Limb (tissue), 2 donors: Measurements from ENCODE around the gene TRMT5.

ENCODE experiments used
- DNase-seq, 2 donors: peaks; one replicate each; pipeline ENCODE4 v3.0.0-alpha.2; 2016; ENCODE audit errors: extremely low spot score in 2 of 2

TRMT5 gene, protein sequence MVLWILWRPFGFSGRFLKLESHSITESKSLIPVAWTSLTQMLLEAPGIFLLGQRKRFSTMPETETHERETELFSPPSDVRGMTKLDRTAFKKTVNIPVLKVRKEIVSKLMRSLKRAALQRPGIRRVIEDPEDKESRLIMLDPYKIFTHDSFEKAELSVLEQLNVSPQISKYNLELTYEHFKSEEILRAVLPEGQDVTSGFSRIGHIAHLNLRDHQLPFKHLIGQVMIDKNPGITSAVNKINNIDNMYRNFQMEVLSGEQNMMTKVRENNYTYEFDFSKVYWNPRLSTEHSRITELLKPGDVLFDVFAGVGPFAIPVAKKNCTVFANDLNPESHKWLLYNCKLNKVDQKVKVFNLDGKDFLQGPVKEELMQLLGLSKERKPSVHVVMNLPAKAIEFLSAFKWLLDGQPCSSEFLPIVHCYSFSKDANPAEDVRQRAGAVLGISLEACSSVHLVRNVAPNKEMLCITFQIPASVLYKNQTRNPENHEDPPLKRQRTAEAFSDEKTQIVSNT

DNA sequence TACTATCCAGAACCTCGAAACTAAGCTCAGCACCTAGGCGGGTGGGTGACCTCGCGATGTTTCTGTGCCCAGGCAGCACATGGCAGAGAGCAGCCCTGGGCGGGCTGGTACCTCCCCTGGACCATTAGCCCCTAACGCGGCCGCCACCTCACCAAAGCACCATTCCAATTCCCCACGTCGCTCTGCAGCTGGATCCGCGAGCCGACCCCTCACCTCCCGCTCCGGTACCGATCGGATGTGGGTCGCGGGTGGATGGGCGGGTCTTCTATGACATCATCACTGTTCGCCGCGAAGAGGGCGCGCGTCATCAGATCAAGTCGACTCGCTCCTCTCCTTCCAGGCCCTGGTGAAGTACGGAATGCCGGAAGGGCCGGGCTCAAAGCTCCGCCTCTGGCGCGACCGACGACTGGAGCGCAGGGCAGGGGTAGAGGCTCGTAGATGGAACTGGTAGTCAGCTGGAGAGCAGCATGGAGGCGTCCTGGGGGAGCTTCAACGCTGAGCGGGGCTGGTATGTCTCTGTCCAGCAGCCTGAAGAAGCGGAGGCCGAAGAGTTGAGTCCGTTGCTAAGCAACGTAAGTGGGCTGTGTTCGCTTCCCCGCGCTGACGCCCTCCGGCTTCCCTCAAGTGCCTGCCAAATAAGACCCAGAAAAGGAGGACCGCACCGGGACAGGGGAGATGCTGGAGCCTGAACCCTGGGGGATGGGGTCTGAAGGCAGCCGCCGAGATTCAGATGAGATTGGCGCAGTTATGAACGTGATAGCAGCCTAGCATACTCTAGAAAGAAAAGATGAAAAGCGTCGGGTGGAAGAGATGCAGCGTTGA is at the start of gene TRMT5, which contains the start of gene SLC38A6:
Gene TRMT5 (minus strand): TSS at position 269 of the 822 bp plus-strand sequence. CDS start 106 bp downstream, at position 163.
Gene SLC38A6 (plus strand): TSS at position 435 of the 822 bp plus-strand sequence. CDS start 33 bp downstream, at position 468.
- peak; percentile 97 for DNase-seq

DNA sequence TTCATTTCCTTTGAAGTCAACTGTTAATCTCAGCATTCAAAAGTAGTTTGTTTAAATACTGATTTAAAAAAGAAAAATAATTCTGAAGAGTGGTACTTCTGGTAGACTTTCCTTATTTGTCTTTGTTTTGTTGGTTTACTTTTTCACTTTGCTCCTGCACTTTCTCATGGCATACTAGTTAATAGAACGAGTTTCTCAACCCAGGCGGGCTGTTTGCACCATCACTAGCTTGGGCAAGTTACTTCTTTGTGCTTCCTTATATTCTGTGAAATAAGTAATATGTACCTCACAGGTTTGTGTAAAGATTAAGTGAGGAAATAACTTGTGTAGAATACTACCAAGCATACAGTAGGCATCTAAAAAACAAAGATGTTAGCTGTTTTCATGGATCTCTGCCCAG is 45.6 kb upstream of the TRMT5 start:
- no peak for DNase-seq

DNA sequence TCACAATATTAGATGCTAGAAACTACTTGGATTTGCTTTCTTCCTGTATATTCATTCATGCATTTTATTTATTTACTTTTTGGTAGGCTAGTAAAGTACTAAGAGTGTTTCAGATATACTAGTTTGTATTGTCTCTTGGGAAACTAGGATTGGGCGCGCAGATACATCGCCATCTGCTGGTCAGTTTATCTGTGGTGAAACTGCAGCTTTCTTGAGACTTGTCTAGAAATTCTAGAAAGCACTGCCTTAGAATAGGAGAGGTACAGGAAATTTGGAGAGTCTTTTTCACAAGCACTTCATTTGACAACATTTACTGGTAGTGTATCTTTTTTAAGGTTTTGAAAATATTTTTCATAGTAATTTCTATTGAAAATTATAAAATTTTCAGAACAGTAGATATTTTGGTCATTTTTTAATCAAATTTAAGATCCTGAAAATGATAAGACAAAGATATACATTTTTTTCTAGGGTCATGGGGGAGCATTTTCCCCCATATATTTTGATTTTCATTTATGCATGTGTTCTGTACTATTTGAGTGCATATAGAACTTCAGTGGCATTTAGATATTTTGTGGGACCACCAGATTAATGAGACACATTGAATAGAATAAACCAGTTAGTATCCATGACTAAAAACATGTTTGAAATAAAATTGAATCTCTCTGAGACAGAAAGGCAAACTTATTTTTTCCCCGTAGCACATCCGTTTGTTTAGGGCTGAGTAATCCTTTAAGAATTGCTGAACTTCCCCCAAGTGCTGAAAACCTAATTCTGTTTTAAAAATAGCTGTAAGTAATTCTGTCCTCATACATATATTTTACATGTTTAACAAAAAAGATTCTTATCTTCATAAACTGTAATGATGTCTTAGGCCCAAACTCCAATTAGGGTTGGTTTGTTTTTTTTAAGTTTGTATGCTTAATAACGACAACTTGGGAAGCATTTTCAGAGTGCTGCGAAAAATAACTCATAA is 44.7 kb upstream of the TRMT5 start:
- peak; percentile 58 to 85 for DNase-seq

DNA sequence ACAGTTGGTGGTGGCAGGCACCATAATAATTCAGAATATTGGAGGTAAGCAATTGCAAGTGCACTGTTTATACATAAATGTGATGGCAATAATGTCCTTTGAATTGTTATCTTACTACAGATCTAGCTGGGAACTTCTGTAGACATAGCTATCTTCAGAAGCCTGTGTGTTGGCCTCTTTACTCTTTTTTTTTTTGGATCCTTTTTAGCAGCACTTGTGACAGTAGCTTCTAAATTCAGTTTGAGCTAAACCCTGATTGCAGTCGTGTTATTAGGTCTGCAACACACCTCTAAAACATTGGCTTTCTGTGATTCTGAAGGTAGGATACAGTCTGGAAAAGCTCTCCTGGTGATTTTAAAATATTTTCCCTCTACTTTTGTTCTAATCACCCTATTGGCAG is 38.7 kb upstream of the TRMT5 start:
- DNase-seq, result no peak

DNA sequence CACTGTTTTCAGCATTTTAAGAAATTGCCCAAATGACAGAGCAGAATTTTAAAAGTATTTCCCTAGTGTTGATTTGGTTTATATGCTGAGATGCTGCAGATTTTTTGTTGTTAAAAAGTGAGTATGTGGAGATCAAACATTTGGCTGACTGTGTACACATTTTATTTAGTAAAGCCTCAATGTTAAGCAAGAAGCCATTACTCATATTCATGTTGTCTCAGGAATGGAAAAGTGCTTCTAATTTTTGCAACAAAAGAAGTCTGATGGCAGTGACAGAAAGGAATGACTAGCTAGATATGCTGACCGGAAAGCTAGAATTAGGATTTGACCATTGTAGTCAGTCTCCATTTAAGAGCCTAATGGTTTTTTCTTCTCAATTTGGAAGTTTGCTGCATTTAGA is 22.7 kb upstream of the TRMT5 start:
- DNase-seq, result no peak

DNA sequence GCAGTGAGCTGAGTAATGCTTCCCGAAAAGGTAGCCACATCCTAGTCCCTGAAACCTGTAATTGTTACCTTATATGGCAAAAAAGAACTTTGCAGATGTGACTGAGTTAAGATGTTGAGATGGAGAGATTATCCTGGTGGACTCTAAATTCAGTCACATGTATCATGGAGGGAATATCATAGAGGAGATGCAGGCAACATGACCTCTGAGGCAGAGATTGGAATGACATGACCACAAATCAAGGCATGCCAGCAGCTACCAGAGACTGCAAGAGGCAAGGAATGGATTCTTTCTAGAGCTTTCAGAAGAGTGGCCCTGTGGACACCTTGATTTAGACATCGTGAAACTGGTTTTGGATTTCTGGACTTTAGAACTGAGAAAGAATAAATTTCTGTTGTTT is 18.7 kb upstream of the TRMT5 start:
- no peak for DNase-seq

DNA sequence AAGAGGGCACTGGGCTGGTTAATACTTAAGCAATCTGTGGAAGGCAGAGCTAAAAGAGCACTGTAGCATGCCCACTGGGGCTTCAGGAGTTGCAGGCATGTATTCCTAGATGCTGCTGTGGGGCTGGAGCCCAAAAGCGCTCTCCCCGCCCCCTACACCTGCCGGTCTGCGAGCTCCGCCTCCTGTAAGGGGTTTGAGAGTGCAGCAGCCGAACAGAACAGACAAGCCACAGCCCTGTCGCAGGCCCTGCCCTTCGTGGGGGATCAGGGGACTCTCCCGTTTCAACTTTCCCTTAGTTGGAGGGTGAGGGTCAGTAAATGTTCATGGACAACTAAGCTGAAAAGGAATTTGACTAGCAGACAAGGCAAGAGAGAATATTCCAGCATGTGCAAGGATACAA is 17.7 kb upstream of the TRMT5 start:
- no peak for DNase-seq

DNA sequence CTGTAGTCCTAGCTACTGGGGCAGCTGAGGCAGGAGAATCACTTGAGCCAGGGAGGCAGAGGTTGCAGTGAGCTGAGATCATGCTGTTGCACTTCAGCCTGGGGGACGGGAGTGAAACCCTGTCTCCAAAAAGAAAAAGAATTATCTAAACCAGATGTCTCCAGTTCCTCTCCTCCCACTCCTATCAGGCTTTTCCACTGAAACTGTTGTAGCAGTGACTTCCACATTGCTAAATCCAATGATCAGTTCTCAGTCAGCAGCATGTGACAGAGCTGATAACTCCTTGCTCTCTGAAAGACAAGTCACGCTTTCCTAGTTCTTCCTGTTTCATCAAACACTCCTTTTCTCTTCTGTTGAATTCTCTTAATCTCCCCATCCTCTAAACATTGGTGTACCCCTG is 8.7 kb upstream of the TRMT5 start:
- DNase-seq, result no peak

DNA sequence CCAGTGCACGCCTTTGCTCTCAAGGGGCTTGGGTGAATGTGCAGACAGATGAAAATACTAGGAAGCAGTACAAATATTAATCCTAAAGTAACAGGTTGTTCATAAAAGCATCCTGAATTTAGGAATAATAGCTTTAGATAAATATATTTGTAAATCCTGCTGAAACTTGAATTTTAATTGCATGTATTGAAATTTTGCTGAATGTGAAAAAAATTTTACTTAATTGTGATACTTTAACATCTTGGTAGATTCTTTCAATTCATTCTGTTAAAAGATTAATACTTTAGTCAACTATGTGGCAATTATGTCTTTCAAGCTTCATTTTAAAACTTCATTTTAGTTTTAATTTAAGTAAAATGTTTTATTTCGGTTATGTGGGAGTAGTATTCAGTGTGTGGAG is 5.6 kb upstream of the TRMT5 start:
- no peak for DNase-seq

DNA sequence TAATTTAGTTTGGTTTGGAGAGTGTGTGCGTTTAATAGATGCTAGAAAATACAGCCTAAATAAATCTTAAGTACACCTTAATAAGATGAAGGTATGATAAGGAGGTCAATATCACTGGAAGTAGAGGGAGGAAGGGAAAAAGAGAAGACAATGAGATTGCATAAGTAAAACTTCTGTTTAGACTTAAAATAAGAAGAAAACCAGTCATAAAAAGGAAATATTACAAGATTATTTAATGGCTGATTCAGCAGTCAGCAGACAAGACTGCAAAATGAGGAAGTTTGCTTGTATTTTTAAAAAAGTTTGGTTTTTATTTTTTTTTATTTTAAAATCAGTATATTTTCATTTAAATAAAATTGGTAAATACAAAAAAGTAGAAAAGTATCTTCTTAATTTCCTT is 3.3 kb upstream of the TRMT5 start:
- DNase-seq, result no peak

DNA sequence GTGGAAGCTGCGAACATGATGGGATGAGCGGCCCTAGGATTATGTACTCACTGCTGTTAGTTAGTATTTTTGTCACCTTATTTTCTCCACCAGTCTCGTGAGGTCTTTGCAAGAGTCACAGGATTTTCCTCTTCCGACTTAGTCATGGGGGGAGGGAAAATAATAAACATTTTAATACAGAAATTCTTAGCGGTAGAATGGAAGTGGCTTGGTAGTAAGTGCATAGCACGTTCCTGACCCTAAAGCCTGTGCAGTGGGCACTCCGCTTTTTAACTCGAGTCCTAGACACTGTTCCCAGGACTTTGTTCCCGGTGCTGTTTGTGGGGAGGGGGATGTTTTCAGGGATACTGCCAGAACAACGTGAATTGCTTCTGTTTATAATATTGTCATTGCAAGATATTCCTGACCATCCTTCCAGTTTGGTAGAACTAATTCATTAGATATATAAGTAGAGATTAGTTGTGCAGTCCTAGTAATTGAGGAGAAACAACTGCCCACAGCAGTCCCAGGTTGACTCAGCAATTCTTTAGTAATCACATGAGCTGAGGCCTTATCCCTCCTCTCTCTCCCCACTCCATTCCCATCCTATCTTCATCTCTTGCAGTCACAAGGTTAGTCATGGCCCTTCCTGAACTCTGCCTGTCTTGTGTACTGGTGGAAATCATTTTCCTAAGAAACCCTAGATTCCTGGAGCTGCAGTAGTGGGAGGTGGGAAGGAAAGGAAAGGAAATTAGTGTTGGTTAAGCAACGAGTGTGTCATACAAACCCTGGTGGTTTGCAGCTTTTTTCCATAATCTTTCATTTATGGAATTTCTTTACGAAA is 965 bp upstream of the TRMT5 start:
- no peak for DNase-seq

DNA sequence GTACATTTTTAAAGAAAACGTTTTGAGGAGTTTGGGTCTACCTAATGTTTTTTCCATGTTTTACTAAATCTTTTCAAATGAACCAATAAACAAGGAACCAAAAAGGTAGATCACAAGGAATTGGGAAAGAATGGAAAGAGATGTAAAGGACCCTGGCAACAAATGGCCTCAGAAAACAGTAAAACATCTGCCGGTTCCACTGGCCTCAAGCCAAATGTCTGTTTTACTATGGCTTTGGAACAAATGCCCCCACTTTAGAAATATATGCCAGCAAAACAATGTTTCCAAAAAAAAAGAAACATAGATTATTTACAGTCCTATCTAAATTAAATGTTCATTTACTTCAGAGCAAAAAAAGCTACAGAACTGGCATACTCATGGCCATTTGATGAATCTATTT is 3.0 kb downstream of the TRMT5 start:
- DNase-seq, result no peak

DNA sequence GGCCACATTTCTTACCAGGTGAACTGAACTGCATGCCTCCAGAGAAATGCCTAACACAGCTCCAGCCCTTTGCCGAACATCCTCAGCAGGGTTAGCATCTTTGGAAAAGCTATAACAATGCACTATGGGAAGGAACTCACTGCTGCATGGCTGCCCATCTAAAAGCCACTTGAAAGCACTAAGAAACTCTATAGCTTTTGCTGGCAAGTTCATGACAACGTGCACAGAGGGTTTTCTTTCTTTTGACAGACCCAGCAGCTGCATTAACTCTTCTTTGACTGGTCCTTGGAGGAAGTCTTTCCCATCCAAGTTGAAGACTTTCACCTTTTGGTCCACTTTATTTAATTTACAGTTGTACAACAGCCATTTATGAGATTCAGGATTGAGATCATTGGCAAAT is 5.3 kb downstream of the TRMT5 start:
- DNase-seq, result no peak

DNA sequence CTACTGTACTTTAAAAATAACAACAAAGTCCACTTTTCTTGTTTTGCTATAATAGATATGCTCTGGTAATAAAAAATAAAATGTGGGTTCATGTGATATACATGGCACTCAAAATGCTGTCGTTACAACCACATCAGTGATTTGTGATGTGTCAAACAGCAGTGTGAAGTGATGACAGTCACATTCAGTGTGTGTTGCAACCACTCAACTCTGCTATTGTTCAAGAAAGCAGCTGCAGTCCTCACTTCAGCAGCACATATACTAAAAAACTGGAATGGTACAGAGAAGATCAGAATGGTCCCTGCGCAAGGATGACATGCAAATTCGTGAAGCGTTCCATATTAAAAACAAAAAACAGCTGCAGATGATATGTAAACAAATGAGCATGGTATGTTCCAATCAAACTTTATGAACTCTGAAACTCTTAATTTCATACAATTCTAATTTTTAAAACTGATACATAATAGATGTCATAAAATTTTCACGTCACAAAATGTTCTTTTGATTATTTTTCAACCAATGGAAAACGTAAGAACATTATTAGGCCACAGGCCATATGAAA is 6.7 kb downstream of the TRMT5 start:
- no peak for DNase-seq

DNA sequence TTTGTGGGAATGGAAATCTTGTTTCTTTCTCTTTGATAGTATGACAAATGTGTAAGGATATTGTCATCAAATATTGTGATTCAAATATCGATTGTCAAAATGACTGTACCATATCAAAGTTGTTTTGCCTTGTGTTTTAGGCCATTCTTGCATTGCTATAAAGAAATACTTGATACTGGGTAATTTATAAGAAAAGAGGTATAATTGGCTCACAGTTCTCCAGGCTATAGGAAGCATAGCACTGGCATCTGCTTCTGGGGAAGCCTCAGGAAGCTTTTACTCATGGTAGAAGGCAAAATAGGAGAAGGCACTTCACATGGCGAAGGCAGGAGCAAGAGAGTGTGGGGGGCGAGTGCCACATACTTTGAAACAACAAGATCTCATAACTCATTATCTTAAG is 7.8 kb downstream of the TRMT5 start:
- no peak for DNase-seq

DNA sequence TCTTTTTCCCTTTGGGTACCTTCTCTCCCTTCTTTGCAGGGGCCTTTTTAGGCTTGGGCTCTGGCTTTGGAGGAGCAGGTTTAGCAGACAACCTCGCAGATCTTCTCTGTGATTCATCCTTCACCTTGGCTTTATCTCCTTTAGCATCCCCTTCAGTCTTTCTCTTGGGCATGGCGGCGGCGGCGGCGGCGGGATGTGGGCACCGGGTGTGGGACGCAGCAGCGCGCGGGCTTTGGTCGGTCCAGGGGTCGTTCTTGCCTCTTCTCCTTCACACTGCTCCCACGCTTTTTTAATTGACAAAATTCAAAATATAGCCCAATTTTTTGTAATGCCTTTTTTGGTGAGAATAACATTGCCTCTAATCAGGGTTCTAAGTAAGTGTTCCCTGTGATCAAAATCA is 8.6 kb downstream of the TRMT5 start:
- no peak for DNase-seq

DNA sequence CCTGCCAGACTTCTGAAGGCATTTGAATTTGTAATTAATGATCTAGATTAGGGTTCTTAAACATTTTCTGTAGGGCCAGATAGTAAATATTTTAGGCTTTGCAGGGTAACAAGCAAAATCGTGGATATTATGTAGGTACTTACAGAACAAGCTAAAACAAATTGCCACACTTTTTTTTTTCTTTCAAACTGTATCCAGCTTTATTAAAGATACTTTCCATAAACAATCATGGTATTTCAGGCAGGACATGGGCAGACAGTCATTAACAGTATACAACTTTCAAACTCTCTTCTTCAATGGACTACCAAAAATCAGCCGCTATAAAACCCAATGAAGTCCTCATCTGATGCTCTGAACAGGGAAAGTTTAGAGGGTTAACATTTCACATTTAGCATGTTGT is 9.6 kb downstream of the TRMT5 start:
- DNase-seq, result no peak

DNA sequence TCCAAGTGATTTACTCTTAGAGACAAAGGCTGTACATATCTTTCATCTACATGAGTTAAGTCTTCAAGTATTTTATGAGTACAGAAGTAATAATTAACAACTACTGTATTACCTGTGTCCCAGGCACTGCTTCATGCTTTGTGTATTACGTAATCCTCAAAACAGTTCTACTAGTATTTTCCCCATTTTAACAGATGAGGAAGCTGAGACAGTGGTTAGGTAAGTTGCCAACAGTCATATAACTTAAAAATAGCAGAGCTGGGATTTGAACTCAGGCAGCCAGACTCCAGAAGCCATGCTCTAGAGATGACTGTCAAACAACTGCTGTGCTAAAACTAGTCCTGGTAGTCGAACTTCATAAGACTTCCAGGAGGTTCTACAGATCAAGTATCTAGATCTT is 10.7 kb downstream of the TRMT5 start:
- DNase-seq, result no peak

DNA sequence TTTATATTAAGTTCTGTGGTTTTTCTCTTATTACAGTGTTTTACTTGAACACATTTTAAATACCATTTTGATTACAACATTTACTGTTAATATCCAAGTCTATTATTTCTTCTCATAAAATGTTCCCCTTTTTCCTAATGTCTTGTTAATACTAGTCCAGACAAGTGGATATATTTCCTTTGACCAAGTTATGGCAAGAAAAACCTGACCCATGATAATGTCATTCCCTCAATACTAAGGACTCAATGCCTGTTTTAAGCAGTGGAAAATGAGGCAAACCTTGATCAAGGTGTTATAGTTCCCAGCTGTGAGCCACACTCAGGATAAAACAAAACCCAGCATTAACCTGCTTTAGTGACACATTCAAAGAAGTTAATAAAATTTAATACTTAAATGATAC is 12.2 kb downstream of the TRMT5 start:
- DNase-seq, result no peak

DNA sequence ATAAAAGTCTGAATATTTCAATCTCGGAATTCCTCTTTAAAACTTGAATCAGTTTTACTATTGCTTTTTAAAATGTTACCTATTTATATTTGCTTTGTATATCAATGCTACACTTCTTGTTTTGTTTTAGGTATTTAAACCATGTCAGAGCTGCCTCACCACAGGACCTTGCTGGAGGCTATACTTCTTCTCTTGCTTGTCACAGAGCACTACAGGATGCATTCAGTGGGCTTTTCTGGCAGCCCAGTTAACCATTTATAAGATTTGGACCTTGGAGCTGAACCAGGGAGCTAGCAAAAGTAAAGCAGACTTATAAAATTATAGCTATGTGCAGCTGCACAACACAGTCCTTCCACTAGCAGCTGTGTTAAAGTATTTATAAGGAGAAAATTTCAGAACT is 12.8 kb downstream of the TRMT5 start:
- no peak for DNase-seq
